ENCODE results near the gene EDIL3. TPM values are rescaled to one million over a fixed set of nuclear protein-coding genes. Genes with fewer than 3 reads are reported as not detected.

The EDIL3 gene
- total RNA-seq, 2 experiments from 2014 or later = not detected

DNA sequence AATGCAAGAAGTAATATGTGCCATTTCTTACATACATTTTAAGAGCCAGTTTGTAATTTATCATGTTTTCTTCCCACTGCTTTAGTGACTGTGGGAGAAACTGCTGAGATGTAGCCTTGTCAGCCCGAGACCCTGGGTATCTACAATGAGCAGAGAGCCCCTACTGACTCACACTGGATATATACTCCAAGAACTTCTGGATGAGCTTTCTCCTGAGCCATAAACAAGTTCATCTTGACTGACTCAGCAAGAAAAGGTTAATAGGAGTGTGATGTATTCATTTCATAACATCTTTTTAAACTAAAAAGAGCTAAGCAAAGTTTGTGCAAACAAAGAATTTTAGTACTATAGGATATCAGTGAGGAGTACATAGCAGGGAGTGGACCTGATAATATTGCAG, 182.5 kb downstream of the EDIL3 start:
- DNase-seq (no peak), ATAC-seq (ENCODE audit: poor library complexity) (no peak)
- H3K36me3 ChIP-seq (ENCODE audit: insufficient read depth, low read length) = no peaks in the 10 kb centered on the region
- intact Hi-C loops (cut with DNase I, micrococcal nuclease) = no loop called here
- no peaks in the 10 kb centered on the region for H3K9me3 ChIP-seq (ENCODE audit: control insufficient read depth in 1 of 2, insufficient read depth in 1 of 2, low read length in 2 of 2)
- no peaks in the 10 kb centered on the region for H3K4me1 Mint-ChIP-seq (ENCODE audit: low read depth)
- no peak overlapping the region for H3K27ac Mint-ChIP-seq
- no peaks in the 10 kb centered on the region for H3K27me3 ChIP-seq (ENCODE audit: control insufficient read depth in 1 of 2, insufficient read depth in 2 of 2, low read length in 2 of 2)
- no peak overlapping the region for H3K27ac ChIP-seq (ENCODE audit: low read depth in 1 of 2, low read length in 2 of 2)
- H3K4me3 ChIP-seq (ENCODE audit: low read length) = no peak overlapping the region
- H3K4me1 ChIP-seq (ENCODE audit: insufficient read depth, low read length) = no peaks in the 10 kb centered on the region
- H3K9me3 Mint-ChIP-seq = no peaks in the 10 kb centered on the region
- no peaks in the 10 kb centered on the region for H3K36me3 Mint-ChIP-seq (ENCODE audit: low read depth)
- CTCF ChIA-PET = no interaction called here
- POLR2A ChIA-PET = no interaction called here
- H3K4me3 Mint-ChIP-seq = no peak overlapping the region
- TF ChIP-seq, protein P1, sequence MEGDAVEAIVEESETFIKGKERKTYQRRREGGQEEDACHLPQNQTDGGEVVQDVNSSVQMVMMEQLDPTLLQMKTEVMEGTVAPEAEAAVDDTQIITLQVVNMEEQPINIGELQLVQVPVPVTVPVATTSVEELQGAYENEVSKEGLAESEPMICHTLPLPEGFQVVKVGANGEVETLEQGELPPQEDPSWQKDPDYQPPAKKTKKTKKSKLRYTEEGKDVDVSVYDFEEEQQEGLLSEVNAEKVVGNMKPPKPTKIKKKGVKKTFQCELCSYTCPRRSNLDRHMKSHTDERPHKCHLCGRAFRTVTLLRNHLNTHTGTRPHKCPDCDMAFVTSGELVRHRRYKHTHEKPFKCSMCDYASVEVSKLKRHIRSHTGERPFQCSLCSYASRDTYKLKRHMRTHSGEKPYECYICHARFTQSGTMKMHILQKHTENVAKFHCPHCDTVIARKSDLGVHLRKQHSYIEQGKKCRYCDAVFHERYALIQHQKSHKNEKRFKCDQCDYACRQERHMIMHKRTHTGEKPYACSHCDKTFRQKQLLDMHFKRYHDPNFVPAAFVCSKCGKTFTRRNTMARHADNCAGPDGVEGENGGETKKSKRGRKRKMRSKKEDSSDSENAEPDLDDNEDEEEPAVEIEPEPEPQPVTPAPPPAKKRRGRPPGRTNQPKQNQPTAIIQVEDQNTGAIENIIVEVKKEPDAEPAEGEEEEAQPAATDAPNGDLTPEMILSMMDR (IDR thresholded peaks at IDR 0.05) = no peak
- H3K27me3 Mint-ChIP-seq = no peaks in the 10 kb centered on the region

DNA sequence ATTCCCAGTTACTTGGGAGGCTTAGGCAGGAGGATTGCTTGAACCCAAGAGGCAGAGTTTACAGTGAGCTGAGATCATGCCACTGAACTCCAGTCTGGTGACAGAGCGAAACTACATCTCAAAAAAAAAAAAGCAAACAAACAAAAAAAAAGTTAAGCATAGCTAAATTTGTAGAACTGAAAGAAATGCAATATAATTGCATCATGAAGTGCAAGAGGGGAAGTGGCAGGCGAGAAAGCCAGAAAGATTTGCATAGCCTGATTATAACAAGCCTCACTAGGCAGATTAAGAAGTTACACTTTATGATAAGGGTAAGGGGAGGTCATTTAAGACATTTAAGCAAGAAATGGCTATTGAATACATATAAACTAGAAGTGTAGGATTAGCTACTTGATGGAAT, 187.1 kb downstream of the EDIL3 start:
- Mint-ChIP-seq H3K27me3 (no peaks in the 10 kb centered on the region), H3K36me3 (ENCODE audit: low read depth) (no peaks in the 10 kb centered on the region), H3K27ac (no peak overlapping the region), H3K4me1 (ENCODE audit: low read depth) (no peaks in the 10 kb centered on the region), H3K9me3 (no peaks in the 10 kb centered on the region), H3K4me3 (no peak overlapping the region)
- Histone ChIP-seq H3K4me3 (ENCODE audit: low read length) (no peak overlapping the region), H3K9me3 (ENCODE audit: control insufficient read depth in 1 of 2, insufficient read depth in 1 of 2, low read length in 2 of 2) (no peaks in the 10 kb centered on the region), H3K27me3 (ENCODE audit: control insufficient read depth in 1 of 2, insufficient read depth in 2 of 2, low read length in 2 of 2) (no peaks in the 10 kb centered on the region), H3K27ac (ENCODE audit: low read depth in 1 of 2, low read length in 2 of 2) (no peak overlapping the region), H3K4me1 (ENCODE audit: insufficient read depth, low read length) (no peaks in the 10 kb centered on the region), H3K36me3 (ENCODE audit: insufficient read depth, low read length) (no peaks in the 10 kb centered on the region)
- TF ChIP-seq, protein P1 (IDR thresholded peaks at IDR 0.05) = no peak
- intact Hi-C loops (cut with DNase I, micrococcal nuclease) = no loop called here
- CTCF ChIA-PET = no interaction called here
- ATAC-seq (ENCODE audit: poor library complexity) = no peak
- POLR2A ChIA-PET = no interaction called here
- DNase-seq = no peak

DNA sequence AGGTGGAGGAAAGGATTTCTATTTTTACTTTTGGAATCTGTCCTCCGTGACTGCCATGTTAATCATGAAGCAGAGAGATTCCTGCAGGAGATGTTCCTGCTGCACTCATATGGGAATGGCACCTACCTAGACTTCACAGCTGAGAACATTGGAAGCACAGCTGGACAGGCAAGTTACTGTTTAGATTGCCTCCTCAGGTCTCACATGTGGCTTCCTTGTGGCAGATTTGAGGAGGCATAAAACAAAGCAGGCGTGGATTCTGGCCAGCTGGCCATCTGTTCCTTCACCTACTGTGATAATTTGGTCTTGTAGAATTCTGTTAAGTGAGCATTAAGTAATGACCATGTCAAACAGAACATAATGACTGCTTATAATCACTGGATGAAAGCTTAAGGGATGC, 193.4 kb downstream of the EDIL3 start:
- Histone ChIP-seq H3K4me1 (ENCODE audit: insufficient read depth, low read length) (no peaks in the 10 kb centered on the region), H3K36me3 (ENCODE audit: insufficient read depth, low read length) (no peaks in the 10 kb centered on the region), H3K27me3 (ENCODE audit: control insufficient read depth in 1 of 2, insufficient read depth in 2 of 2, low read length in 2 of 2) (no peaks in the 10 kb centered on the region), H3K9me3 (ENCODE audit: control insufficient read depth in 1 of 2, insufficient read depth in 1 of 2, low read length in 2 of 2) (no peaks in the 10 kb centered on the region), H3K4me3 (ENCODE audit: low read length) (no peak overlapping the region), H3K27ac (ENCODE audit: low read depth in 1 of 2, low read length in 2 of 2) (no peak overlapping the region)
- POLR2A ChIA-PET = no interaction called here
- Mint-ChIP-seq H3K36me3 (ENCODE audit: low read depth) (no peaks in the 10 kb centered on the region), H3K27ac (no peak overlapping the region), H3K9me3 (no peaks in the 10 kb centered on the region), H3K4me1 (ENCODE audit: low read depth) (no peaks in the 10 kb centered on the region), H3K4me3 (no peak overlapping the region), H3K27me3 (no peaks in the 10 kb centered on the region)
- CTCF ChIA-PET = interaction anchor here (1.2 kb wide), 1 partner anchor 45 kb away, joined by 4 read pairs; no protein-coding TSS in a partner anchor
- DNase-seq = no peak
- TF ChIP-seq, protein P1 (IDR thresholded peaks at IDR 0.05) = no peak
- intact Hi-C loops (cut with DNase I, micrococcal nuclease) = no loop called here
- no peak for ATAC-seq (ENCODE audit: poor library complexity)

All from CD4-positive, alpha-beta T cell (primary cell).